WTC11 (cell line): ENCODE data around the gene TBC1D14. TPM values are rescaled to one million over a fixed set of nuclear protein-coding genes. Genes with fewer than 3 reads are reported as not detected.

Experiments used
- ATAC-seq: fragments of 200-7000 bp; cut with Tn5 transposase; 2 replicates; pipeline ENCODE4 v1.10.0; 2021; ENCODE audit warnings: mild to moderate bottlenecking, moderate library complexity
- CTCF ChIA-PET: fragments of 300-600 bp; sonication (Branson Sonifier 250); formaldehyde crosslinking; loops from one replicate; lab custom pipeline; 2021; ENCODE audit warnings: antibody characterized with exemption; lab: Charles Lee
- POLR2A ChIA-PET: fragments of 350-600 bp; sonication (Branson Sonifier 250); formaldehyde crosslinking; loops from one replicate; lab custom pipeline; 2021; ENCODE audit warnings: antibody characterized with exemption; lab: Charles Lee
- DNase-seq: peaks from one replicate; pipeline ENCODE4 v3.0.0; 2021; ENCODE audit warnings: low spot score
- H3K27ac Mint-ChIP-seq: 2 replicates; pipeline ENCODE4 v1.8.0; 2021; ENCODE audit warnings: mixed read lengths
- H3K27me3 Mint-ChIP-seq: 2 replicates; pipeline ENCODE4 v1.8.0; 2021; ENCODE audit warnings: low read depth, mild to moderate bottlenecking, moderate library complexity, mixed read lengths
- H3K36me3 Mint-ChIP-seq: 2 replicates; pipeline ENCODE4 v1.8.0; 2021; ENCODE audit warnings: mixed read lengths
- H3K4me1 Mint-ChIP-seq: 2 replicates; pipeline ENCODE4 v1.8.0; 2022; ENCODE audit warnings: mixed read lengths
- H3K4me3 Mint-ChIP-seq: 2 replicates; pipeline ENCODE4 v1.8.0; 2021; ENCODE audit warnings: mild to moderate bottlenecking, moderate library complexity, mixed read lengths
- H3K9me3 Mint-ChIP-seq: 2 replicates; pipeline ENCODE4 v1.8.0; 2021; ENCODE audit warnings: mixed read lengths
- AFF4 ChIP-seq: sonication (generic); formaldehyde crosslinking; IDR thresholded peaks from 2 replicates; pipeline ENCODE4 v1.8.1; 2023; ENCODE audit warnings: mild to moderate bottlenecking, missing genetic modification reagents, borderline replicate concordance
- ARID4B ChIP-seq: sonication (generic); formaldehyde crosslinking; IDR thresholded peaks from 2 replicates; pipeline ENCODE4 v1.8.0; 2023; ENCODE audit warnings: missing genetic modification reagents, mild to moderate bottlenecking, borderline replicate concordance
- ATF2 ChIP-seq: sonication (generic); formaldehyde crosslinking; IDR thresholded peaks from 2 replicates; pipeline ENCODE4 v1.8.1; 2022; ENCODE audit warnings: low read depth, missing genetic modification reagents, borderline replicate concordance
- ATF3 ChIP-seq: sonication (generic); formaldehyde crosslinking; conservative IDR thresholded peaks from 2 replicates; pipeline ENCODE4 v1.8.1; 2022; ENCODE audit warnings: mild to moderate bottlenecking, missing genetic modification reagents
- CTCF ChIP-seq: fragments of 200-600 bp; IDR thresholded peaks from 2 replicates; pipeline ENCODE4 v1.8.0; 2022; ENCODE audit warnings: antibody characterized with exemption
- E2F5 ChIP-seq: sonication (generic); formaldehyde crosslinking; IDR thresholded peaks from 2 replicates; pipeline ENCODE4 v1.8.1; 2022; ENCODE audit warnings: mild to moderate bottlenecking, moderate library complexity, missing genetic modification reagents
- ETV6 ChIP-seq: sonication (generic); formaldehyde crosslinking; IDR thresholded peaks from 2 replicates; pipeline ENCODE4 v1.8.1; 2022; ENCODE audit warnings: mild to moderate bottlenecking, missing genetic modification reagents
- HMGXB4 ChIP-seq: sonication (generic); formaldehyde crosslinking; IDR thresholded peaks from 2 replicates; pipeline ENCODE4 v1.8.1; 2023; ENCODE audit warnings: mild to moderate bottlenecking, moderate library complexity, missing genetic modification reagents
- MLX ChIP-seq: sonication (generic); formaldehyde crosslinking; IDR thresholded peaks from 2 replicates; pipeline ENCODE4 v1.8.1; 2023; ENCODE audit warnings: mild to moderate bottlenecking, missing genetic modification reagents, moderate library complexity
- MYBL2 ChIP-seq: sonication (generic); formaldehyde crosslinking; IDR thresholded peaks from 2 replicates; pipeline ENCODE4 v1.8.1; 2023; ENCODE audit warnings: mild to moderate bottlenecking, moderate library complexity, missing genetic modification reagents
- NR1H2 ChIP-seq: sonication (generic); formaldehyde crosslinking; IDR thresholded peaks from 2 replicates; pipeline ENCODE4 v1.9.0; 2021; ENCODE audit warnings: mild to moderate bottlenecking, moderate library complexity, missing genetic modification reagents
- USF2 ChIP-seq: sonication (generic); formaldehyde crosslinking; IDR thresholded peaks from 2 replicates; pipeline ENCODE4 v1.8.1; 2023; ENCODE audit warnings: mild to moderate bottlenecking, missing genetic modification reagents, moderate library complexity
- ZNF121 ChIP-seq: sonication (generic); formaldehyde crosslinking; IDR thresholded peaks from 2 replicates; pipeline ENCODE4 v1.8.0; 2023; ENCODE audit warnings: missing genetic modification reagents
- ZNF232 ChIP-seq: sonication (generic); formaldehyde crosslinking; IDR thresholded peaks from 2 replicates; pipeline ENCODE4 v1.8.0; 2022; ENCODE audit warnings: mild to moderate bottlenecking, missing genetic modification reagents
- ZNF512 ChIP-seq: sonication (generic); formaldehyde crosslinking; IDR thresholded peaks from 2 replicates; pipeline ENCODE4 v1.8.1; 2022; ENCODE audit warnings: missing genetic modification reagents, borderline replicate concordance
- total RNA-seq: library from RNA; stranded (reverse); gene quantifications from 3 replicates; pipeline ENCODE4 v1.2.3, GENCODE V29; 2021

Gene TBC1D14
- total RNA-seq, 1 experiment from 2014 or later, result 45.1 TPM

- no peaks in the 10 kb centered on the region for H3K27me3 Mint-ChIP-seq
- no peaks in the 10 kb centered on the region for H3K9me3 Mint-ChIP-seq
- no peak for TF ChIP-seq MYBL2 (CRISPR knock-in tag)
- ChIA-PET POLR2A (interaction anchor here (0.6 kb wide), 1 partner anchor 283 kb away, joined by 4 read pairs; no protein-coding TSS in a partner anchor), CTCF (interaction anchor here (0.6 kb wide), 1 partner anchor 238 kb away, joined by 4 read pairs; no protein-coding TSS in a partner anchor)
- H3K4me1 Mint-ChIP-seq, result peaks cover 48% of the 10 kb centered on the region
- DNase-seq (no peak), ATAC-seq (no peak)
- no peak overlapping the region for H3K4me3 Mint-ChIP-seq
- H3K27ac Mint-ChIP-seq, result peak overlapping the region; percentile 81; the same call in 1 of the 2 replicates
- H3K36me3 Mint-ChIP-seq, result no peaks in the 10 kb centered on the region
These were observed 47.5 kb downstream of the TBC1D14 start for GRCh38 chr4:6957148-6957520.

GRCh38 chr4:6957994-6958393 is 48.4 kb downstream of the TBC1D14 start:
- DNase-seq, result no peak
- Mint-ChIP-seq H3K27ac (no peak overlapping the region), H3K4me3 (no peak overlapping the region), H3K27me3 (no peaks in the 10 kb centered on the region), H3K9me3 (no peaks in the 10 kb centered on the region), H3K4me1 (peaks cover 52% of the 10 kb centered on the region), H3K36me3 (no peaks in the 10 kb centered on the region)
- ChIA-PET POLR2A (no interaction called here), CTCF (interaction anchor here (0.6 to 1.3 kb wide), 2 partner anchors 16 to 239 kb away, joined by 4 read pairs; no protein-coding TSS in a partner anchor)
- no peak for TF ChIP-seq ATF2 (CRISPR knock-in tag)
- TF ChIP-seq ZNF512 (CRISPR knock-in tag), result no peak
- no peak for TF ChIP-seq ZNF232 (CRISPR knock-in tag)
- TF ChIP-seq E2F5, result no peak
- TF ChIP-seq ZNF121 (CRISPR knock-in tag), result no peak
- no peak for TF ChIP-seq ATF3 (CRISPR knock-in tag)
- TF ChIP-seq CTCF, result no peak
- no peak for TF ChIP-seq AFF4 (CRISPR knock-in tag)
- no peak for TF ChIP-seq NR1H2 (CRISPR knock-in tag)
- no peak for TF ChIP-seq USF2 (CRISPR knock-in tag)
- TF ChIP-seq MLX (CRISPR knock-in tag), result no peak
- no peak for TF ChIP-seq ARID4B (CRISPR knock-in tag)
- no peak for TF ChIP-seq HMGXB4 (CRISPR knock-in tag)
- no peak for TF ChIP-seq ETV6 (CRISPR knock-in tag)
- no peak for ATAC-seq
